ENCODE results near the gene XPNPEP2.

XPNPEP2 gene

GRCh38 chrX:129738466-129739308 is at the start of gene XPNPEP2:
Gene XPNPEP2, plus strand, starts transcription at chrX:129738979. Its CDS starts 235 bp downstream, at chrX:129739214.
- DNase-seq: no peak

GRCh38 chrX:129689796-129690195 is 49.0 kb upstream of the XPNPEP2 start:
- DNase-seq: no peak

- no peak for DNase-seq
Measured at GRCh38 chrX:129690435-129690834, 48.3 kb upstream of the XPNPEP2 start.

- no peak for DNase-seq
Measured at GRCh38 chrX:129693354-129693753, 45.4 kb upstream of the XPNPEP2 start.

GRCh38 chrX:129694805-129695204 is 44.0 kb upstream of the XPNPEP2 start:
- DNase-seq: no peak

GRCh38 chrX:129695535-129695934 is 43.2 kb upstream of the XPNPEP2 start:
- no peak for DNase-seq

GRCh38 chrX:129695937-129696336 is 42.8 kb upstream of the XPNPEP2 start:
- DNase-seq: no peak

- no peak for DNase-seq
Measured at GRCh38 chrX:129696463-129697155, 42.2 kb upstream of the XPNPEP2 start.

- DNase-seq: no peak
Measured at GRCh38 chrX:129697204-129697829, 41.5 kb upstream of the XPNPEP2 start.

GRCh38 chrX:129698150-129698549 is 40.6 kb upstream of the XPNPEP2 start:
- no peak for DNase-seq

GRCh38 chrX:129700536-129700935 is 38.2 kb upstream of the XPNPEP2 start:
- DNase-seq: no peak

GRCh38 chrX:129701624-129702069 is 37.1 kb upstream of the XPNPEP2 start:
- DNase-seq: no peak

- no peak for DNase-seq
Measured at GRCh38 chrX:129704491-129704890, 34.3 kb upstream of the XPNPEP2 start.

- DNase-seq: no peak
Measured at GRCh38 chrX:129705377-129705925, 33.3 kb upstream of the XPNPEP2 start.

GRCh38 chrX:129705988-129706387 is 32.8 kb upstream of the XPNPEP2 start:
- DNase-seq: no peak

- no peak for DNase-seq
Measured at GRCh38 chrX:129706400-129707072, 32.2 kb upstream of the XPNPEP2 start.

GRCh38 chrX:129714581-129714980 is 24.2 kb upstream of the XPNPEP2 start:
- DNase-seq: no peak

- DNase-seq: no peak
Measured at GRCh38 chrX:129716507-129716906, 22.3 kb upstream of the XPNPEP2 start.

- DNase-seq: no peak
Measured at GRCh38 chrX:129717892-129718291, 20.9 kb upstream of the XPNPEP2 start.

GRCh38 chrX:129718676-129719075 is 20.1 kb upstream of the XPNPEP2 start:
- no peak for DNase-seq

- no peak for DNase-seq
Measured at GRCh38 chrX:129719268-129719667, 19.5 kb upstream of the XPNPEP2 start.

- DNase-seq: no peak
Measured at GRCh38 chrX:129719931-129720530, 18.7 kb upstream of the XPNPEP2 start.
